Mononuclear cell (primary cell): ENCODE measurements around the gene DNM3. TPM values are rescaled to one million over a fixed set of nuclear protein-coding genes. Genes with fewer than 3 reads are reported as not detected.

Source experiments
- H3K27me3 ChIP-seq: 2 replicates; pipeline ENCODE4 v1.6.0; 2011; ENCODE audit warnings: low read length, control low read depth; ENCODE audit not compliant: insufficient read depth
- H3K4me1 ChIP-seq: 2 replicates; pipeline ENCODE4 v1.5.1; 2011; ENCODE audit warnings: mild to moderate bottlenecking, low read length, control low read depth; ENCODE audit not compliant: insufficient read depth
- H3K4me3 ChIP-seq: 2 replicates; pipeline ENCODE4 v1.5.1; 2011; ENCODE audit warnings: mild to moderate bottlenecking, low read length, moderate library complexity
- H3K9me3 ChIP-seq: 2 replicates; pipeline ENCODE4 v1.5.1; 2011; ENCODE audit warnings: low read depth, mild to moderate bottlenecking, control low read depth, low read length
- total RNA-seq: library from RNA; depleted of rRNA; stranded (reverse); fragments of >200 nt; gene quantifications from one replicate; pipeline ENCODE4 v1.2.3, GENCODE V29; 2012

The DNM3 gene
- total RNA-seq, 1 donor, result 20.5 TPM

- no peaks in the 10 kb centered on the region for H3K4me1 ChIP-seq
- no peak overlapping the region for H3K4me3 ChIP-seq
- H3K27me3 ChIP-seq, result no peaks in the 10 kb centered on the region
- no peaks in the 10 kb centered on the region for H3K9me3 ChIP-seq
Measured at GRCh38 chr1:172139196-172139595, 297.9 kb downstream of the DNM3 start.

GRCh38 chr1:172140072-172140471 lies 298.8 kb downstream of the DNM3 start:
- Histone ChIP-seq H3K4me1 (no peaks in the 10 kb centered on the region), H3K27me3 (no peaks in the 10 kb centered on the region), H3K4me3 (no peak overlapping the region), H3K9me3 (no peaks in the 10 kb centered on the region)

- H3K9me3 ChIP-seq, result no peaks in the 10 kb centered on the region
- H3K27me3 ChIP-seq, result no peaks in the 10 kb centered on the region
- no peak overlapping the region for H3K4me3 ChIP-seq
- no peaks in the 10 kb centered on the region for H3K4me1 ChIP-seq
Measured at GRCh38 chr1:172140591-172140990, 299.3 kb downstream of the DNM3 start.

- no peaks in the 10 kb centered on the region for H3K27me3 ChIP-seq
- no peak overlapping the region for H3K4me3 ChIP-seq
- no peaks in the 10 kb centered on the region for H3K9me3 ChIP-seq
- H3K4me1 ChIP-seq, result no peaks in the 10 kb centered on the region
Measured at GRCh38 chr1:172141341-172141881, 300.1 kb downstream of the DNM3 start.

GRCh38 chr1:172142324-172142723 lies 301.0 kb downstream of the DNM3 start:
- no peak overlapping the region for H3K4me3 ChIP-seq
- H3K4me1 ChIP-seq, result no peaks in the 10 kb centered on the region
- no peaks in the 10 kb centered on the region for H3K27me3 ChIP-seq
- H3K9me3 ChIP-seq, result no peaks in the 10 kb centered on the region

GRCh38 chr1:172143384-172144055 lies 302.2 kb downstream of the DNM3 start:
- H3K27me3 ChIP-seq, result no peaks in the 10 kb centered on the region
- no peak overlapping the region for H3K4me3 ChIP-seq
- H3K4me1 ChIP-seq, result no peaks in the 10 kb centered on the region
- no peaks in the 10 kb centered on the region for H3K9me3 ChIP-seq

GRCh38 chr1:172144445-172145061 lies 303.3 kb downstream of the DNM3 start:
- Histone ChIP-seq H3K9me3 (no peaks in the 10 kb centered on the region), H3K4me3 (no peak overlapping the region), H3K27me3 (no peaks in the 10 kb centered on the region), H3K4me1 (no peaks in the 10 kb centered on the region)

- Histone ChIP-seq H3K9me3 (no peaks in the 10 kb centered on the region), H3K27me3 (no peaks in the 10 kb centered on the region)
Measured at GRCh38 chr1:172145231-172145651, 303.9 kb downstream of the DNM3 start.

GRCh38 chr1:172145656-172146055 lies 304.4 kb downstream of the DNM3 start:
- H3K4me1 ChIP-seq, result no peaks in the 10 kb centered on the region
- no peak overlapping the region for H3K4me3 ChIP-seq
- H3K27me3 ChIP-seq, result no peaks in the 10 kb centered on the region
- H3K9me3 ChIP-seq, result no peaks in the 10 kb centered on the region

More at GRCh38 chr1:172145231-172145651, 303.9 kb downstream of the DNM3 start:
- H3K4me1 ChIP-seq, result no peaks in the 10 kb centered on the region
- H3K4me3 ChIP-seq, result no peak overlapping the region

- Histone ChIP-seq H3K4me3 (no peak overlapping the region), H3K27me3 (no peaks in the 10 kb centered on the region), H3K4me1 (no peaks in the 10 kb centered on the region), H3K9me3 (no peaks in the 10 kb centered on the region)
Measured at GRCh38 chr1:172146141-172146850, 305.0 kb downstream of the DNM3 start.

GRCh38 chr1:172147541-172147940 lies 306.2 kb downstream of the DNM3 start:
- H3K27me3 ChIP-seq, result no peaks in the 10 kb centered on the region
- no peaks in the 10 kb centered on the region for H3K9me3 ChIP-seq
- H3K4me3 ChIP-seq, result no peak overlapping the region
- no peaks in the 10 kb centered on the region for H3K4me1 ChIP-seq

- no peak overlapping the region for H3K4me3 ChIP-seq
Measured at GRCh38 chr1:172148213-172148612, 306.9 kb downstream of the DNM3 start.

GRCh38 chr1:172148707-172149106 lies 307.4 kb downstream of the DNM3 start:
- Histone ChIP-seq H3K4me1 (no peaks in the 10 kb centered on the region), H3K4me3 (no peak overlapping the region), H3K9me3 (no peaks in the 10 kb centered on the region), H3K27me3 (no peaks in the 10 kb centered on the region)

More at GRCh38 chr1:172148213-172148612, 306.9 kb downstream of the DNM3 start:
- Histone ChIP-seq H3K9me3 (no peaks in the 10 kb centered on the region), H3K4me1 (no peaks in the 10 kb centered on the region), H3K27me3 (no peaks in the 10 kb centered on the region)

GRCh38 chr1:172149346-172149745 lies 308.0 kb downstream of the DNM3 start:
- H3K4me3 ChIP-seq, result no peak overlapping the region
- H3K27me3 ChIP-seq, result no peaks in the 10 kb centered on the region
- no peaks in the 10 kb centered on the region for H3K4me1 ChIP-seq
- H3K9me3 ChIP-seq, result no peaks in the 10 kb centered on the region

GRCh38 chr1:172154551-172154950 lies 313.3 kb downstream of the DNM3 start:
- H3K27me3 ChIP-seq, result no peaks in the 10 kb centered on the region
- no peak overlapping the region for H3K4me3 ChIP-seq
- H3K4me1 ChIP-seq, result no peaks in the 10 kb centered on the region
- H3K9me3 ChIP-seq, result no peaks in the 10 kb centered on the region
